ENCODE measurements around the gene TTL. TPM values are rescaled to one million over a fixed set of nuclear protein-coding genes. Genes with fewer than 3 reads are reported as not detected.

Gene TTL
- polyA plus RNA-seq, 1 donor from 2014 or later: 53.8 TPM

DNA sequence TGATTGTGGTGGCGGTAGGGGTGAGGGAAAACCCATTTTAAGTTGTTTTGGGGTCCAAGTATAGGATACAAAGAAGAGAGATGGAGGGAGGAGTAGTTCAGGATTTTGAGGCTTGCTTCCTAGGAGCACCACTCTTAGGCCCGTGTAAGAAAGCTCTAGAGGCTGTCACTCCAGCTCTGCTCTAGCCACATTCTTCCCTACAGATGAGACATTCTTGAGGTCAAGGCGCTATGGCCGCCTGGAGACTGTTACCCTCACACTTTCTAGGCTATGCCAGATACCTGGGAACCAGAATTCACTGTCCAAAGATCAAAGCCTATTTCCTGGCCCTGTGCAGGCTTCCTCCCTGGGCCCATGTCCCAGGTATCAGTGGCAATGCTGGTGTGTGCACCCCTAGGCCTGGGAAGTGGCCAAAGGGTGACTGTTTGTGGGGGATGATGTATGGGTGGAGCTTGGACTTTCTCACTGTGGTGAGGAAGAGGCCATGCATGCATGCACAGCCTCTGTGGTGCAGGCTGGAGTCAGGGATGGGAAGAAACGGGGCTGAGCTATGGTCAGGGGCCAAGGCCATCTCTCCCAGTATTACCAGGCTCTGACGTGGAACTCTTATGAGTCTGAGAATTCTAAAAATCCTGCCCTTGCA is 7.0 kb upstream of the TTL start:
- Histone ChIP-seq H3K36me3 (ENCODE audit: insufficient read depth, low read length) (no peaks in the 10 kb centered on the region), H3K27me3 (ENCODE audit: insufficient read depth, low read depth, low read length) (no peaks in the 10 kb centered on the region), H3K9me2 (ENCODE audit: insufficient read depth, low read length) (no peaks in the 10 kb centered on the region), H3K79me2 (replicated peaks; ENCODE audit: insufficient read depth, low read length) (no peaks in the 10 kb centered on the region), H3K9ac (ENCODE audit: low read length) (no peak overlapping the region), H3K4me2 (ENCODE audit: low read length) (no peak overlapping the region), H3K9me3 (ENCODE audit: low read length) (no peaks in the 10 kb centered on the region), H3F3A (ENCODE audit: insufficient read depth, low read length, poor library complexity, severe bottlenecking) (no peaks in the 10 kb centered on the region), H3K27ac (ENCODE audit: low read length) (no peak overlapping the region), H4K20me1 (ENCODE audit: insufficient read depth) (no peaks in the 10 kb centered on the region), H3K4me3 (ENCODE audit: low read length) (no peak overlapping the region), H2AFZ (ENCODE audit: low read depth, low read length) (no peak overlapping the region)
- TF ChIP-seq EZH2 (IDR thresholded peaks at IDR 0.05; ENCODE audit: borderline replicate concordance, insufficient read depth, low read length, poor library complexity, severe bottlenecking) (no peak), EP300 (conservative IDR thresholded peaks at IDR 0.05; ENCODE audit: poor library complexity, severe bottlenecking) (no peak), TAF1 (IDR thresholded peaks at IDR 0.05; ENCODE audit: low read depth) (no peak), SMC3 (conservative IDR thresholded peaks at IDR 0.05; ENCODE audit: poor library complexity) (no peak), RAD21 (conservative IDR thresholded peaks at IDR 0.05) (no peak)
- TF ChIP-seq, protein P1, sequence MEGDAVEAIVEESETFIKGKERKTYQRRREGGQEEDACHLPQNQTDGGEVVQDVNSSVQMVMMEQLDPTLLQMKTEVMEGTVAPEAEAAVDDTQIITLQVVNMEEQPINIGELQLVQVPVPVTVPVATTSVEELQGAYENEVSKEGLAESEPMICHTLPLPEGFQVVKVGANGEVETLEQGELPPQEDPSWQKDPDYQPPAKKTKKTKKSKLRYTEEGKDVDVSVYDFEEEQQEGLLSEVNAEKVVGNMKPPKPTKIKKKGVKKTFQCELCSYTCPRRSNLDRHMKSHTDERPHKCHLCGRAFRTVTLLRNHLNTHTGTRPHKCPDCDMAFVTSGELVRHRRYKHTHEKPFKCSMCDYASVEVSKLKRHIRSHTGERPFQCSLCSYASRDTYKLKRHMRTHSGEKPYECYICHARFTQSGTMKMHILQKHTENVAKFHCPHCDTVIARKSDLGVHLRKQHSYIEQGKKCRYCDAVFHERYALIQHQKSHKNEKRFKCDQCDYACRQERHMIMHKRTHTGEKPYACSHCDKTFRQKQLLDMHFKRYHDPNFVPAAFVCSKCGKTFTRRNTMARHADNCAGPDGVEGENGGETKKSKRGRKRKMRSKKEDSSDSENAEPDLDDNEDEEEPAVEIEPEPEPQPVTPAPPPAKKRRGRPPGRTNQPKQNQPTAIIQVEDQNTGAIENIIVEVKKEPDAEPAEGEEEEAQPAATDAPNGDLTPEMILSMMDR (IDR thresholded peaks at IDR 0.05; ENCODE audit: poor library complexity, severe bottlenecking): no peak
- TF ChIP-seq, protein P2, sequence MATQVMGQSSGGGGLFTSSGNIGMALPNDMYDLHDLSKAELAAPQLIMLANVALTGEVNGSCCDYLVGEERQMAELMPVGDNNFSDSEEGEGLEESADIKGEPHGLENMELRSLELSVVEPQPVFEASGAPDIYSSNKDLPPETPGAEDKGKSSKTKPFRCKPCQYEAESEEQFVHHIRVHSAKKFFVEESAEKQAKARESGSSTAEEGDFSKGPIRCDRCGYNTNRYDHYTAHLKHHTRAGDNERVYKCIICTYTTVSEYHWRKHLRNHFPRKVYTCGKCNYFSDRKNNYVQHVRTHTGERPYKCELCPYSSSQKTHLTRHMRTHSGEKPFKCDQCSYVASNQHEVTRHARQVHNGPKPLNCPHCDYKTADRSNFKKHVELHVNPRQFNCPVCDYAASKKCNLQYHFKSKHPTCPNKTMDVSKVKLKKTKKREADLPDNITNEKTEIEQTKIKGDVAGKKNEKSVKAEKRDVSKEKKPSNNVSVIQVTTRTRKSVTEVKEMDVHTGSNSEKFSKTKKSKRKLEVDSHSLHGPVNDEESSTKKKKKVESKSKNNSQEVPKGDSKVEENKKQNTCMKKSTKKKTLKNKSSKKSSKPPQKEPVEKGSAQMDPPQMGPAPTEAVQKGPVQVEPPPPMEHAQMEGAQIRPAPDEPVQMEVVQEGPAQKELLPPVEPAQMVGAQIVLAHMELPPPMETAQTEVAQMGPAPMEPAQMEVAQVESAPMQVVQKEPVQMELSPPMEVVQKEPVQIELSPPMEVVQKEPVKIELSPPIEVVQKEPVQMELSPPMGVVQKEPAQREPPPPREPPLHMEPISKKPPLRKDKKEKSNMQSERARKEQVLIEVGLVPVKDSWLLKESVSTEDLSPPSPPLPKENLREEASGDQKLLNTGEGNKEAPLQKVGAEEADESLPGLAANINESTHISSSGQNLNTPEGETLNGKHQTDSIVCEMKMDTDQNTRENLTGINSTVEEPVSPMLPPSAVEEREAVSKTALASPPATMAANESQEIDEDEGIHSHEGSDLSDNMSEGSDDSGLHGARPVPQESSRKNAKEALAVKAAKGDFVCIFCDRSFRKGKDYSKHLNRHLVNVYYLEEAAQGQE (IDR thresholded peaks at IDR 0.05; ENCODE audit: borderline replicate concordance): no peak

DNA sequence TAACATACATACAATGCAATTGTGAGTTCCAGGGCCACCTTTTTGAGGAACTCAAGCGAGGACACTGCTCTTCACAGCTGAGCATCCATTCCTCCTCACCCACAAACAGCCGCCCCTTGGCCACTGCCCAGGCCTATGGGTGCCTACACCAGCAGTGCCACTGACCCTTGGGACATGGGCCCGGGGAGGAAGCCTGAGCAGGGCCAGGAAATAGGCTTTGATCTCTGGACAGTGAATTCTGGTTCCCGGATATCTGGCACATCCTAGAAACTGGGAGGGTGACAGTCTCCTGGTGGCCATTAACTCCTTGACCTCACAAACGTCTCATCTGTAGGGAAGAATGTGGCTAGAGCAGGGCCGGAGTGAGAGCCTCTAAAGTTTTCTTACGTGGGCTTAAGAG is 5.5 kb upstream of the TTL start:
- no peaks in the 10 kb centered on the region for H3K27me3 ChIP-seq (ENCODE audit: insufficient read depth, low read depth, low read length)
- no peak overlapping the region for H3K27ac ChIP-seq (ENCODE audit: low read length)
- H3K79me2 ChIP-seq (replicated peaks; ENCODE audit: insufficient read depth, low read length): no peaks in the 10 kb centered on the region
- H4K20me1 ChIP-seq (ENCODE audit: insufficient read depth): no peaks in the 10 kb centered on the region
- H3K9ac ChIP-seq (ENCODE audit: low read length): no peak overlapping the region
- no peak overlapping the region for H3K4me2 ChIP-seq (ENCODE audit: low read length)
- no peaks in the 10 kb centered on the region for H3K9me2 ChIP-seq (ENCODE audit: insufficient read depth, low read length)
- H3K9me3 ChIP-seq (ENCODE audit: low read length): no peaks in the 10 kb centered on the region
- H3K4me3 ChIP-seq (ENCODE audit: low read length): no peak overlapping the region
- peaks cover under 1% of the 10 kb centered on the region for H3F3A ChIP-seq (ENCODE audit: insufficient read depth, low read length, poor library complexity, severe bottlenecking)
- H3K36me3 ChIP-seq (ENCODE audit: insufficient read depth, low read length): no peaks in the 10 kb centered on the region
- TF ChIP-seq EP300 (conservative IDR thresholded peaks at IDR 0.05; ENCODE audit: poor library complexity, severe bottlenecking): no peak
- TF ChIP-seq EZH2 (IDR thresholded peaks at IDR 0.05; ENCODE audit: borderline replicate concordance, insufficient read depth, low read length, poor library complexity, severe bottlenecking): no peak
- TF ChIP-seq RAD21 (conservative IDR thresholded peaks at IDR 0.05): no peak
- TF ChIP-seq, protein P1 (IDR thresholded peaks at IDR 0.05; ENCODE audit: poor library complexity, severe bottlenecking): no peak
- no peak for TF ChIP-seq MXI1 (conservative IDR thresholded peaks at IDR 0.05; ENCODE audit: poor library complexity, severe bottlenecking)
- TF ChIP-seq, protein P2 (IDR thresholded peaks at IDR 0.05; ENCODE audit: borderline replicate concordance): no peak
- TF ChIP-seq TAF1 (IDR thresholded peaks at IDR 0.05; ENCODE audit: low read depth): no peak
- TF ChIP-seq POLR2AphosphoS5 (IDR thresholded peaks at IDR 0.05): no peak
- no peak for TF ChIP-seq SMC3 (conservative IDR thresholded peaks at IDR 0.05; ENCODE audit: poor library complexity)
- H2AFZ ChIP-seq (ENCODE audit: low read depth, low read length): no peak overlapping the region

All from neural cell (in vitro differentiated cells).